ENCODE results near the gene ATOSA. TPM values are rescaled to one million over a fixed set of nuclear protein-coding genes. Genes with fewer than 3 reads are reported as not detected.

The ATOSA gene
- total RNA-seq, 1 donor from 2014 or later: 24.5 TPM

DNA sequence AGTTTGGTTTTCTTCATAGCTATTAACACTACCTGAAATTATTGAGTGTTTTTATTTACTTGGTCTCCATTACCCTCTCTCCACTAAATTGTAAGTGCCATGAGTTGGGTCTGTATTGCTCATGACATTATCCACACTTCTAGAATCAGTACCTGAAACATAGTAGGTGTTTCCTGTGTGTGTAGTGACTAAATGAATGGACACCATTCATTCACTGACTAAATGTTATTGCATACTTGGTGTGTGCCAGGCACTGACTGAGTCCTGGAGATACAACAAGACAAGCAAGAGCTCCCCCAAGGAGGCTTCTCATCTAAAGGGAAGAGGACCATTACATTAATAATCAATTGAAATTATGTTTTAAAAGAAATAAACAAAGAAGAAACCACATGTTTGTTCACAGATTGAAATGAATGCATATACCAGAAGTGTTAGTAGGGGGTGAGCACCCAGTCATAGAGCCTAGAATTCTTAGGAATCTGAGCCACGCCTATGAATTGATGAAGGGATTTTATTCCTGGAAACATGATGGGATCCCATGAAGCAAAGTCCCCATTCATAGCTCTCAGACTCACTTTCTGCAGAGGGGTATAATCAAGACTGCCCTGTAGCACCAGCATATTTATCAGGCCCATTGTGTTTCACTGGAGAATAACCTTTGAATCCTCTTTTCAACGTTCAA lies 31.7 kb upstream of the ATOSA start:
- Histone ChIP-seq H3K9ac (ENCODE audit: low read depth in 1 of 3, low read length in 3 of 3) (no peak overlapping the region), H3K9me3 (ENCODE audit: control insufficient read depth in 3 of 3, low read length in 3 of 3) (no peaks in the 10 kb centered on the region), H3K4me1 (ENCODE audit: control insufficient read depth in 3 of 3, insufficient read depth in 3 of 3, low read length in 3 of 3) (no peaks in the 10 kb centered on the region), H3K36me3 (ENCODE audit: control insufficient read depth in 3 of 3, insufficient read depth in 3 of 3, low read length in 3 of 3) (no peaks in the 10 kb centered on the region), H3K4me3 (ENCODE audit: low read length in 3 of 3) (no peak overlapping the region), H3K27ac (ENCODE audit: low read depth, low read length) (no peak overlapping the region), H3K27me3 (ENCODE audit: control insufficient read depth in 3 of 3, insufficient read depth in 3 of 3, low read length in 3 of 3) (no peaks in the 10 kb centered on the region)

DNA sequence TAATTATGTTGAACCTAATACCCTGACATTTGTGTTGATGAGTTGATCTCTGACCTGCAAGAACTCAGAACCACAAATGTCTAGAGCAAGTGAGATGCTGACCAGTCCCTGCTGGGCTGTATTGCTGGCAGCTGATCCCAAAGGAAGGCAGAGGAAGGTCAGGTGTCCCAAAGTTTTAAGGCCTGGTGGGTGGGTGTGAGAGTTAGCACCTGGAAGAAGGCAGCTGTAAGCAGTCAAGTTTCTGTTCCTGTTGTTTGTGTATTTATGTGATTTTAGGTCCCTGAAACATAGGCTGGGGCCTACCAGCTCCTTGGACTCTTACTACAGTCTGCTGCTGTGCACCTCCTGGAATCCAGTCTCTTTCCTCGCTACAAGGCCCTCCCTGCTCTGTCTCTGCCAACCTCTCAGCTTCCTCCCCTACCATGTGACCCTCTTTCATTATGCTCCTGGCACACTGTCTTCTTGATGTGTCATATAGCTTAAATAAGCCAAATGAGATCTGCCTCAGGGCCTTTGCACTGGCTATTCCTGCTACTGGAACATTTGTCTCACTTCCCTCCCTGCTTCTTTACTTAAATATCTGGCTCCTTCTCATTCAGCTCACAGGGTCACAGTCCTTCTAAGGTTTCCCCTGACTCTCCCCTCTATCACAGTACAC lies 31.0 kb upstream of the ATOSA start:
- no peaks in the 10 kb centered on the region for H3K4me1 ChIP-seq (ENCODE audit: control insufficient read depth in 3 of 3, insufficient read depth in 3 of 3, low read length in 3 of 3)
- H3K9me3 ChIP-seq (ENCODE audit: control insufficient read depth in 3 of 3, low read length in 3 of 3): no peaks in the 10 kb centered on the region
- H3K36me3 ChIP-seq (ENCODE audit: control insufficient read depth in 3 of 3, insufficient read depth in 3 of 3, low read length in 3 of 3): no peaks in the 10 kb centered on the region
- H3K4me3 ChIP-seq (ENCODE audit: low read length in 3 of 3): no peak overlapping the region
- no peaks in the 10 kb centered on the region for H3K27me3 ChIP-seq (ENCODE audit: control insufficient read depth in 3 of 3, insufficient read depth in 3 of 3, low read length in 3 of 3)
- H3K27ac ChIP-seq (ENCODE audit: low read depth, low read length): no peak overlapping the region
- no peak overlapping the region for H3K9ac ChIP-seq (ENCODE audit: low read depth in 1 of 3, low read length in 3 of 3)

DNA sequence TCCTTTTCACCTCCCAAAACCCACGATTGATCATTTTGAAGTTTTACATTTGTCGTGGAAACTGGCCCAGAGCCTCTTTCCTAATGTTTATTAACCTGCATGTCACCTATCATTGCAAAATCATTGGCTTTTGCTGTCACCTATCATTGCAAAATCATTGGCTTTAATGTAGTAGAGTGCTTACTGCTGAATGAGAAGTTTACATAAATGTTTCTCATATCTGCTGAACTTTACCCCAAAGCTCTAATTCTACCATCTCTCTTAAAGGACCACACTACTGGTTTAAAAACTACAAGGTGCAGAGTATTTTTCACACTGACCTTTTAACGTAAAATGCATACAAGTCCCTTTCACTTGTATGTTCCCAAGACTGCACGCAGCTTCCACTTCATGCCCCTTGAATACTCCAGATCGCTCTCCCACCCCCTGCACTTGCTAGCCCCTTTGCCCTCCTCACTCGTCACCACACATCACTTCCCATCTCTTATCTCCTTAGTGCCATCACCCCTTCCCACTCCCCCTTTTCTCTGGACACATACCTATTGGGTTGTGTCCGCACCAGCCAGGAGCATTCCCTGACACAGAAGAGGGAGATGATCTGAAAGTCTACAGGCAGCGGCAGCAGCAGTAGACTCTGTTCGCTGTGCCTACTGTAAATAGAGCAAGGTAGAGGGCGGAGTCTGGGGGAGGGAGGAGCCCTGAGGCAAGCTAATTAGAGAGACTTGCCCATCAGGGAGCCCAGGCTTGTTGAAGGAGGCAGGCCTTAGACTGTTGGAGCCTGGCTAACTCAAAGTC lies 30.2 kb upstream of the ATOSA start:
- Histone ChIP-seq H3K4me3 (ENCODE audit: low read length in 3 of 3) (no peak overlapping the region), H3K4me1 (ENCODE audit: control insufficient read depth in 3 of 3, insufficient read depth in 3 of 3, low read length in 3 of 3) (no peaks in the 10 kb centered on the region), H3K9ac (ENCODE audit: low read depth in 1 of 3, low read length in 3 of 3) (no peak overlapping the region), H3K27ac (ENCODE audit: low read depth, low read length) (no peak overlapping the region), H3K9me3 (ENCODE audit: control insufficient read depth in 3 of 3, low read length in 3 of 3) (no peaks in the 10 kb centered on the region), H3K36me3 (ENCODE audit: control insufficient read depth in 3 of 3, insufficient read depth in 3 of 3, low read length in 3 of 3) (no peaks in the 10 kb centered on the region), H3K27me3 (ENCODE audit: control insufficient read depth in 3 of 3, insufficient read depth in 3 of 3, low read length in 3 of 3) (no peaks in the 10 kb centered on the region)

DNA sequence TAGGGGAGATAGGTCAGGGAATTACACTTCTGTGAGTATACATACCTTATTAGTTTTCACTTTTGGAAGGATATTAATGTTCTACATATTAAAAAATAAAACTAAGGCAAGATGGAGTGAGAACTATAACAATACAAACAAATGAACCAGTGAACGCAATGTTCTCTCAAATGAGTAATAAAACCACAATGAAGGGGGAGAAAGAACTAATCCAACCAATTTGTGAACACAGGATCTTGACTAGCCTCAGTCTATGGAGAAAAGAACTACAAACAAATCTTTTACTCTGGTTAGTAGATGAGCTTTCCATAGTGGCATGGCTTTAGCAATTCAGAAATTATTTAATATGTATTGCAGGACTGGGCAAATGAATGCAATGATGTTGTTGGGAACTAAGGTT lies 26.9 kb upstream of the ATOSA start:
- Histone ChIP-seq H3K36me3 (ENCODE audit: control insufficient read depth in 3 of 3, insufficient read depth in 3 of 3, low read length in 3 of 3) (no peaks in the 10 kb centered on the region), H3K9me3 (ENCODE audit: control insufficient read depth in 3 of 3, low read length in 3 of 3) (no peaks in the 10 kb centered on the region), H3K4me1 (ENCODE audit: control insufficient read depth in 3 of 3, insufficient read depth in 3 of 3, low read length in 3 of 3) (no peaks in the 10 kb centered on the region), H3K27me3 (ENCODE audit: control insufficient read depth in 3 of 3, insufficient read depth in 3 of 3, low read length in 3 of 3) (no peaks in the 10 kb centered on the region), H3K27ac (ENCODE audit: low read depth, low read length) (no peak overlapping the region), H3K9ac (ENCODE audit: low read depth in 1 of 3, low read length in 3 of 3) (no peak overlapping the region), H3K4me3 (ENCODE audit: low read length in 3 of 3) (no peak overlapping the region)

DNA sequence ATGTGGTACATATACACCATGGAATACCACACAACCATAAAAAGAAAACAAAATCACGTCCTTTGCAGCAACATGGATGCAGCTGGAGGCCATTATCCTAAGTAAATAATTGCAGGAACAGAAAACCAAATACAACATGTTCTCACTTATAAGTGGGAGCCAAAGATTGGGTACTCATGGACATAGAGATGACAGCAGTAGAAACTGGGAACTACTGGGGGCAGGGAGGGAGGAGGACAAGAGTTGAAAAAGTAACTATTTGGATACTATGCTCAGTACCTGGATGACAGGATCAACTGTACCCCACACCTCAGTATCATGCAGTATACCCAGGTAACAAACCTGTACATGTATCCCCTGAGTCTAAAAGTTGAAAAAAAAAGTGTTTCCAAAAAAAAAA lies 23.2 kb upstream of the ATOSA start:
- H3K36me3 ChIP-seq (ENCODE audit: control insufficient read depth in 3 of 3, insufficient read depth in 3 of 3, low read length in 3 of 3): no peaks in the 10 kb centered on the region
- H3K4me3 ChIP-seq (ENCODE audit: low read length in 3 of 3): no peak overlapping the region
- H3K4me1 ChIP-seq (ENCODE audit: control insufficient read depth in 3 of 3, insufficient read depth in 3 of 3, low read length in 3 of 3): no peaks in the 10 kb centered on the region
- no peak overlapping the region for H3K27ac ChIP-seq (ENCODE audit: low read depth, low read length)
- H3K27me3 ChIP-seq (ENCODE audit: control insufficient read depth in 3 of 3, insufficient read depth in 3 of 3, low read length in 3 of 3): no peaks in the 10 kb centered on the region
- H3K9me3 ChIP-seq (ENCODE audit: control insufficient read depth in 3 of 3, low read length in 3 of 3): no peaks in the 10 kb centered on the region
- H3K9ac ChIP-seq (ENCODE audit: low read depth in 1 of 3, low read length in 3 of 3): no peak overlapping the region

DNA sequence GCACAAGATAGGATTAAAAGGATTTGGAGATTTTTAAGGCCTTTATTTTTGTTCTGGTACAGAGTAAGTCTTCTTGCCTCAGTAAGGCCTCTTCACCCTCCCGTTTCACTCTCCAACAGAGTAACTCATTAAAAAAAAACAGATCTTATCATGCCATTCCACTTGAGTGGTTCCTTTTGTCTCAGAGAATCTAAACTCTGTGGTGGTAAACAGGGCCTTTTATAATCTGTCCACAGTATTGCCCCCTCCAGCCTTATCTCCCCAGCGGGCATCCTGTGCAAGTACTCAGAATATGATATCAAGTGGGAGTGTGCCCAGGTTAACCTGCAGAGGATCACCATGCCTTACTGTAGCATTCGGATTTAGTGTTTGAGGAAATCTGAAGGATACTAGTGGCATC lies 20.3 kb upstream of the ATOSA start:
- no peaks in the 10 kb centered on the region for H3K36me3 ChIP-seq (ENCODE audit: control insufficient read depth in 3 of 3, insufficient read depth in 3 of 3, low read length in 3 of 3)
- no peaks in the 10 kb centered on the region for H3K27me3 ChIP-seq (ENCODE audit: control insufficient read depth in 3 of 3, insufficient read depth in 3 of 3, low read length in 3 of 3)
- H3K9ac ChIP-seq (ENCODE audit: low read depth in 1 of 3, low read length in 3 of 3): no peak overlapping the region
- H3K4me1 ChIP-seq (ENCODE audit: control insufficient read depth in 3 of 3, insufficient read depth in 3 of 3, low read length in 3 of 3): no peaks in the 10 kb centered on the region
- H3K9me3 ChIP-seq (ENCODE audit: control insufficient read depth in 3 of 3, low read length in 3 of 3): no peaks in the 10 kb centered on the region
- H3K4me3 ChIP-seq (ENCODE audit: low read length in 3 of 3): no peak overlapping the region
- no peak overlapping the region for H3K27ac ChIP-seq (ENCODE audit: low read depth, low read length)

DNA sequence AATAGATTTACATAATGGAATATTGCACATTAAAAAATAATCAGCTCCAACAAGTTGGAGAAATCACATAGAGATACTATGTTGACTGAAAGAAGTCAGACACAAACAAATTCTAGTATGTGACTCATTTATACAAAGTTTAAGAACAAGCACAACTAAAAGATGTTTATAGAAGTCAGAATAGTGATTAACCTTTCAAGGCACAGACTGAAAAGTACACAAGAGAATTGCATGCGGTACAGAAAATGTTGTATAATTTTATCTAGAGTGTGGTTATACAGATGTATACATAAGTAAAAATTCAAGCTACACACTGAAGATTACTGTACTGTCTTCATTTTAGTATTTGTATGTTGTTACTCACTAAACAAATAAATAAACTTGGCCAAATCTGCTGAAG lies 19.3 kb upstream of the ATOSA start:
- no peaks in the 10 kb centered on the region for H3K9me3 ChIP-seq (ENCODE audit: control insufficient read depth in 3 of 3, low read length in 3 of 3)
- no peak overlapping the region for H3K4me3 ChIP-seq (ENCODE audit: low read length in 3 of 3)
- no peaks in the 10 kb centered on the region for H3K27me3 ChIP-seq (ENCODE audit: control insufficient read depth in 3 of 3, insufficient read depth in 3 of 3, low read length in 3 of 3)
- H3K36me3 ChIP-seq (ENCODE audit: control insufficient read depth in 3 of 3, insufficient read depth in 3 of 3, low read length in 3 of 3): no peaks in the 10 kb centered on the region
- no peak overlapping the region for H3K27ac ChIP-seq (ENCODE audit: low read depth, low read length)
- H3K9ac ChIP-seq (ENCODE audit: low read depth in 1 of 3, low read length in 3 of 3): no peak overlapping the region
- H3K4me1 ChIP-seq (ENCODE audit: control insufficient read depth in 3 of 3, insufficient read depth in 3 of 3, low read length in 3 of 3): no peaks in the 10 kb centered on the region

DNA sequence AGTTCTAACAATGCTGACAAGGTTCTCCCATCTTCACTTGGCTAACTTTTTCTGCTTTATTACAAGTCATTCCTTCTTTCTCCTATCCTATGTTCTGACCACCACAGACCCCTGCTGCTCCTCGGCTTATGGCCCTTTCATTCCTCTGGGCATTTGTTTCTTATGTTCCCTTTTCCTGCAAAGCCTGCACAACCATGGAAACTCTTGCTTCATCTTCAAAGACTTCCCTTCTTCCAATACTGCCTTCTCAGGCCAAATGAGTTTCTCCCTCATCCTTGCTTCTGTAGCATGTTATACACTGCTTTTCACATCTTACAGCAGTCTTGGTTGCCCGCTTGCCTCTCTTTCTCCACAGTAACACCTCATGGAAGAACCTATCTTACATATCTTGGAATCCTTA lies 17.9 kb upstream of the ATOSA start:
- no peak overlapping the region for H3K9ac ChIP-seq (ENCODE audit: low read depth in 1 of 3, low read length in 3 of 3)
- H3K9me3 ChIP-seq (ENCODE audit: control insufficient read depth in 3 of 3, low read length in 3 of 3): no peaks in the 10 kb centered on the region
- H3K27ac ChIP-seq (ENCODE audit: low read depth, low read length): no peak overlapping the region
- no peaks in the 10 kb centered on the region for H3K4me1 ChIP-seq (ENCODE audit: control insufficient read depth in 3 of 3, insufficient read depth in 3 of 3, low read length in 3 of 3)
- H3K4me3 ChIP-seq (ENCODE audit: low read length in 3 of 3): no peak overlapping the region
- no peaks in the 10 kb centered on the region for H3K27me3 ChIP-seq (ENCODE audit: control insufficient read depth in 3 of 3, insufficient read depth in 3 of 3, low read length in 3 of 3)
- H3K36me3 ChIP-seq (ENCODE audit: control insufficient read depth in 3 of 3, insufficient read depth in 3 of 3, low read length in 3 of 3): no peaks in the 10 kb centered on the region

DNA sequence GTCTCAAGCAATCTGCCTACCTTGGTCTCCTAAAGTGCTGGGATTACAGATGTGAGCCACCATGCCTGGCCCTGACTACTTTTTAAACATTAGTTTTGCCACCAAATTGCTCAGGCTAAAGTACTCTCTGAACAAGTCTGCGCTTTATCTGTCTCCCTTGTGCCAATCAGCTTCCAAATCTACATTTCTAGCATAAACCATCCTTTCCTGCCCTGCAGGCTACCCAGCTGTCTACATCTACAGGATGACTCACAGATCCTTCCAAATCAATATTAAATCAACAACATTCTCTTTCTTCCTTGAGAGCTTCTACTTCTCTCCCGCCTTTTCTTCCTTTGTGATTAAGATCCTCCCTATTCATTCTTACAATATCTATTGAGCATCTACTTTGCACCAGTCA lies 16.0 kb upstream of the ATOSA start:
- Histone ChIP-seq H3K4me1 (ENCODE audit: control insufficient read depth in 3 of 3, insufficient read depth in 3 of 3, low read length in 3 of 3) (no peaks in the 10 kb centered on the region), H3K36me3 (ENCODE audit: control insufficient read depth in 3 of 3, insufficient read depth in 3 of 3, low read length in 3 of 3) (no peaks in the 10 kb centered on the region), H3K9ac (ENCODE audit: low read depth in 1 of 3, low read length in 3 of 3) (no peak overlapping the region), H3K4me3 (ENCODE audit: low read length in 3 of 3) (no peak overlapping the region), H3K9me3 (ENCODE audit: control insufficient read depth in 3 of 3, low read length in 3 of 3) (no peaks in the 10 kb centered on the region), H3K27me3 (ENCODE audit: control insufficient read depth in 3 of 3, insufficient read depth in 3 of 3, low read length in 3 of 3) (no peaks in the 10 kb centered on the region), H3K27ac (ENCODE audit: low read depth, low read length) (no peak overlapping the region)

DNA sequence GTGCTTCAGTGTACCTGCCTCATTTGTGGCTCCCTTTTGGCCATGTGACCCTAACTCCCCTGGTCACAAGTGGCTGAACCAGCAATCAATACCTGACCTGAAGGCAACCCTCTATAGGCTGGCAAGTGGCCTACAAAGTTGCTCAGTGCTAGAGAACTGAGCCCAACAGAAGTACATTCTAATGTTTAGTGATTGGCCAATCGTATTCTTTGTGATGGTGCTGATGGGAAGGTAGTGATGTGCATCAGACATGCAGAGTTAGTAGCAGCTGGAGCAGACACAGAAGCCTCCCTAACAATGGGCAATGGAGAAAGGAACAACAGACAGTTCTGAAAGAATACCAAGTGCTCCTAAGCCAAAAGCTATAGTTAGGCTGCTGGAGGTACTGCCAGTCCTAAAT lies 10.4 kb upstream of the ATOSA start:
- Histone ChIP-seq H3K27ac (ENCODE audit: low read depth, low read length) (no peak overlapping the region), H3K4me3 (ENCODE audit: low read length in 3 of 3) (no peak overlapping the region), H3K9me3 (ENCODE audit: control insufficient read depth in 3 of 3, low read length in 3 of 3) (no peaks in the 10 kb centered on the region)

More for the DNA sequence above, 10.4 kb upstream of the ATOSA start:
- H3K27me3 ChIP-seq (ENCODE audit: control insufficient read depth in 3 of 3, insufficient read depth in 3 of 3, low read length in 3 of 3): no peaks in the 10 kb centered on the region
- H3K9ac ChIP-seq (ENCODE audit: low read depth in 1 of 3, low read length in 3 of 3): no peak overlapping the region
- H3K4me1 ChIP-seq (ENCODE audit: control insufficient read depth in 3 of 3, insufficient read depth in 3 of 3, low read length in 3 of 3): no peaks in the 10 kb centered on the region
- no peaks in the 10 kb centered on the region for H3K36me3 ChIP-seq (ENCODE audit: control insufficient read depth in 3 of 3, insufficient read depth in 3 of 3, low read length in 3 of 3)
